ENCODE measurements around the gene ELOF1.
"Not testable (repeated sequence)": the region's sequence is repeated elsewhere in the genome, so short reads cannot be mapped to it uniquely, and the experiment has no call there.

ELOF1 gene

GRCh38 chr19:11558881-11559828 lies at the start of gene ELOF1:
ELOF1 (minus strand) TSS chr19:11559230; CDS start chr19:11554347, 4,883 bp downstream.
- peak; percentile 95 for DNase-seq

GRCh38 chr19:11606484-11606883 lies 47.5 kb upstream of the ELOF1 start:
- no peak for DNase-seq

GRCh38 chr19:11599704-11600103 lies 40.7 kb upstream of the ELOF1 start:
- not testable (repeated sequence) for DNase-seq

DNA sequence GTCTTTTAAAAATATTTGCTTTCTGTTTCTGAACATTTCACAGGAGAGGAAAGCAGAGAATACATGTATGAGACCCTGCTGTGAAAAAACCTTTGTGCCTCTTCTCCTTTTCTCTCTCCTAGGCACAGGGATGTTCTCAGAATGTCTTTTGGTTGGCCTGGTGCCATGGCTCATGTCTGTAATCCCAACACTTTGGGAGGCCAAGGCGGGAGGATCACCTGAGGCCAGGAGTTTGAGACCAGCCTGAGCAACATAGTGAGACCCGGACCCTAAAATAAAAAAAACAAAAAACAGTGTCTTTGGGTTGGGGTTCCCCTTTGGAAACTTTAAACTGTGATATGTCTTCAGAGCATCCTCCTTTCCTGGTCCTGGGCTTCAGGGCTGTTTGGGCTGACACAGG lies 39.7 kb upstream of the ELOF1 start:
- DNase-seq: no peak

DNA sequence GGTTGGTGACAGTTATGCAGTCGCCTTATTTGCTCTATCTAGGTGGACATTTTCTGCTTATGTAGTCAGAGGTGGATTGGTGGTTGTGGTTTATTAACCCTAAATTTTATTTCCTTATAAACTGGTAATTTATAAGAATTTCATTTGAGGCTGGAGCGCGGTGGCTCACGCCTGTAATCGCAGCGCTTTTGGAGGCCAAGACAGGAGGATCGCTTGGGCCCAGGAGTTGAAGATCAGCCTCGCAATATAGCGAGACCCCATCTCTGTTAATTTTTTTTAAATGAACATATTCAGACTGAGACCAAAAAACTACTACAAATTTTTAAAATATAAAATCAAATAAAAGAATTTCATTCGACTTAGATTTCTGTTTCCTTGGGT lies 39.1 kb upstream of the ELOF1 start:
- no peak for DNase-seq

GRCh38 chr19:11597202-11598102 lies 38.4 kb upstream of the ELOF1 start, which contains the start of gene ZNF627:
ZNF627 (plus strand) TSS chr19:11597483; CDS start chr19:11597628, 145 bp downstream.
- peak; percentile 98 for DNase-seq

DNA sequence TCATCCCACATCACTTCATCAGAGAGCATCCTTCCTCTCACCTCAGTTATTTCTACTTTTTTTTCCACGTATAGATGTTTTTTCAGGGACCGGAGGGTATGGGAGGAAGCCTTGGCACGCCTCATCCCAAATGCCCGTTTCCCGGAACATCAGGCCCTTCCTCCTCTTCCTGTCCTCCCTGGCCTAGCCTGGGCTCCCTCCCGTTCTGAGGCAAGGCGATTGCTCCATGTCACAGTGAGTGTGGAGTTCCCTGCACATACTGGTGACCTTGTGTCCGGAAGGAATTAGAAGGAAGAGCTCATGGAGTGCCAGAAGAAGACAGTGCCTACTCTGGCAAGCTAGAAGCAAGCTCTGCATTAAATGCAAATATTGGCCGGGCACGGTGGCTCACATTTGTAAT lies 37.1 kb upstream of the ELOF1 start:
- DNase-seq: no peak

DNA sequence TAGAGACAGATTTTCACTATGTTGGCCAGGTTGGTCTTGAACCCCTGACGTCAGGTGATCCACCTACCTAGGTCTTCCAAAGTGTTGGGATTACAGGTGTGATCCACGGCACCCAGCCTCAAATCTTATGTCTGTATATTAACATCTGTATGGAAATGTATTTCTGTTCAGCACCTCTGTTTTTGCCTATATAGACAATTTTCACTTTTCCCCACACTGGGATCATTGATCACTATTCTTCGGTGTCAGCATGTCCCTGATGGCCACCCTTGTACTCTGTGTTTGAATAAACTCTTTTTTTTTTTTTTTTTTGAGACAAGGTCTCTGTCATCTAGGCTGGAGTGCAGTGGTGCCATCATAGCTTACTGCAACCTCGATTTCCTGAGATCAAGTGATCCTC lies 35.1 kb upstream of the ELOF1 start:
- DNase-seq: no peak

- DNase-seq: no peak
These were observed 29.1 kb upstream of the ELOF1 start for GRCh38 chr19:11587975-11588631.

DNA sequence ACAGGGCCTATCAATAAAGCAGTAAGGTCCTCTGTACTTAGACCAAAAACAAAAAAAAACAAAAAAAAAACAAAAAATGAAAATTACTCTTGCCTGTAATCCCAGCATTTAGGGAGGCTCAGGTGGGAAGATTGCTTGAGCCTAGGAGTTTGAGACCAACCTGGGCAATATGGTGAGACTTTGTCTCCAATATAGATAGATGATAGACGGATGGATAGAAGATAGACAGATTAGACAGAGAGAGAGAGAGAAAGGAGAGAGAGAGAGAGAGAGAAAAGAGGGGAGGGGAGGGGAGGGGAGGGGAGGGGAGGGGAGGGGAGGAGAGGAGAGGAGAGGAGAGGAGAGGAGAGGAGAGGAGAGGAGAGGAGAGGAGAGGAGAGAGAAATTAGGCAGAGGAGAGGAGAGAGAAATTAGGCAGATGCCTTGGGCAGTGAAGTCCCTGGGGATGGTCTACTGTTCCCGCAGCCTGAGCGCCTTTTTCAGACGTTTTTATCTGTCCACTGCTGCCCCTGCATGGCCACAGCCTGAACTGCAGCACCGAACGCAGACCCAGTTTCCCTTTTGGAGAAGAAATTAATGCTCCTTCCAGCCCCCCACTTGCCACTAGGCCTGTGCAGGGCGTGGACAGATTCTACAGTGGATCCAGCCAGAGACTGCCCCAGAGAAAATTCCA lies 28.4 kb upstream of the ELOF1 start:
- DNase-seq: peak; percentile 90

GRCh38 chr19:11586331-11586730 lies 27.3 kb upstream of the ELOF1 start:
- DNase-seq: no peak

DNA sequence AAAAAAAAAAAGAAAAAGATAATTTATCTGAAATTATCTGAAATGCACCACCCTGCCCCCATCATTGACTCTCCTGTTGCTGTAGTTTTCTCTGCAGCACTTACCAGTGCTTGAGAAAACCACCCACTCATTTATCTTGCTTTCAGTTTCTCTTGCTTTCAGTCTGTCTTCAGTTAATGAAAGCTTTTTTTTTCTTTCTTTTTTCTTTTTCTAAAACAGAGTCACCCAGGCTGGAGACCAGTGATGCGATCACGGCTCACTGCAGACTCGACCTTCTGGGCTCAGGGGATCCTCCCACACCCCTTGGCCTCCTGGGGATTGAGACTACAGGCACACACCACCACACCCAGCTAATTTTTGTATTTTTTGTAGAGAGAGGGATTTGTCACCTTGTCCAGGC lies 22.7 kb upstream of the ELOF1 start:
- no peak for DNase-seq

DNA sequence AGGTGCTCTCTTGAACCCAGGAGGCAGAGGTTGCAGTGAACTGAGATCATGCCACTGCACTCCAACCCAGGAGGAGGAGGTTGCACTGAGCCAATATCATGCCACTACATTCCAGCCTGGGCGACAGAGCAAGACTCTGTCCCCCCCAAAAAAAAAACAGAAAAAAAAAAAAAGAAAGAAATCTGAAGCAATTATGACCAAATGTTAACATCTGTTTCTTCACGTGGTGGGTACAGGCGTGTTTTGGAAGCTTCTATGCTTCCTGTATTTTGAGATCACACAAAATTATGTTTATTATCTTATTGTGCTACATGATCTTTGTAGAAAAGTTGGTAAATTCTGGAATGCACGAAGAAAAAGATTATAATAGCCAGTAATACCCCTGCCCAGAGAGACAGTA lies 21.1 kb upstream of the ELOF1 start:
- DNase-seq: no peak

DNA sequence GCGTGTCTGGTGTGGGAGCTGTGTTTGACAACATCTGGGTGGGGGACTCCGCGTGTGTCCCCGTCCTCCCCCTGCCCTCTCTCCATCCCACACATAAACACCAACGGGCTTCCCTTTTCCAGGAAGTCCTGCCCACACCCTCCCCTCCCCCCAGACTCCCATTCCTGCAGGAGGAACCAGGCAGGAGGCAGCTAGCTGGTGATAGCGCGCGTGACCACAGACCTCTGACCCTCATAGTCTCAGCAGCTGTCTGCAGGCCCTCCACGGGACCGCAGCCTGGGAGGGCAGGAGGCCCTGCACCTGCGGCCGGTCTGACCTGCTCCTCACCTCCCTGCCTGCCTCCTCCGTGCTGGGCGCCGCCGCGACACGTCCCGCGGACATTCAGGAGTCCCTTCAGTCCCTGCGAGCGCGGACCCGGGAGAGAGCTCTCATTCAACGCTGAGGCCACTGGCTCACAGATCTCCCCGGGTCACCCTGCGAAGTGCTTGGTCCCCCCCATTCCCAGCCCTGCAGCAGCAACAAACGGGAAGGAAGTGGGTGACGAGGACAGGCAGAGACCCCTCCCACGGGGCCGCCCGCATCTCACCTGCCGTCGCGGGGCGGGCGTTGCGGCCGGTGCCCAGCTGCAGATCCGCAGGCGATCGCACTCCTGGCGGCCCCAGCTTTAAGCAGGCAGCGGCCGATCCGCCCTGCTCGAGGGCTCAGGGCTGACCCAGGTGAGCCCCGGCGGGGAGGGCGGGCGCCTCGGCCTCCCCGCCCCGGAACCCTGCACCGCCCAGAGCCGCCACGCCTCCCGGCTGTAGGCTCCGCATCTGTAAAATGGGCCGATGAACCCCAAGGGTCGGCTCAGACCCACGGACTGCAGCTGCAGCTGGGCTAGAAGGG lies 19.5 kb upstream of the ELOF1 start:
- peak; percentile 58 for DNase-seq

GRCh38 chr19:11577451-11578257 lies 18.6 kb upstream of the ELOF1 start, which contains the start of gene ACP5:
ACP5 (minus strand) TSS chr19:11577645; CDS start chr19:11577317, 328 bp downstream.
- DNase-seq: peak; percentile 63

DNA sequence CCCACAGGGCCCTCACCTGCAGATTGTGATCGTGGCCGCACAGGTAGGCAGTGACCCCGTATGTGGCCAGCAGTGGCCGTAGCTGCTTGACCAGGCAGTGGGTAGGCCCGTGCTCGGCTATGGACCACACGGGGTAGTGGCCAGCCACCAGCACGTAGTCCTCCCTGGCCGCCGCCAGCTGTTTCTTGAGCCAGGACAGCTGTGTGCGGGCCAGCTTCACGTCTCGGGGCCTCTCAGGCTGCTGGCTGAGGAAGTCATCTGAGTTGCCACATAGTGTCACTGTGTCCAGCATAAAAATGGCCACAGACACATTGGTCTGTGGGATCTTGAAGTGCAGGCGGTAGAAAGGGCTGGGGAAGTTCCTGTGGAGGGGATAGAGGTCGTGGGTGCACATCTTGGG lies 17.2 kb upstream of the ELOF1 start:
- DNase-seq: no peak

GRCh38 chr19:11574689-11575088 lies 15.7 kb upstream of the ELOF1 start:
- no peak for DNase-seq

DNA sequence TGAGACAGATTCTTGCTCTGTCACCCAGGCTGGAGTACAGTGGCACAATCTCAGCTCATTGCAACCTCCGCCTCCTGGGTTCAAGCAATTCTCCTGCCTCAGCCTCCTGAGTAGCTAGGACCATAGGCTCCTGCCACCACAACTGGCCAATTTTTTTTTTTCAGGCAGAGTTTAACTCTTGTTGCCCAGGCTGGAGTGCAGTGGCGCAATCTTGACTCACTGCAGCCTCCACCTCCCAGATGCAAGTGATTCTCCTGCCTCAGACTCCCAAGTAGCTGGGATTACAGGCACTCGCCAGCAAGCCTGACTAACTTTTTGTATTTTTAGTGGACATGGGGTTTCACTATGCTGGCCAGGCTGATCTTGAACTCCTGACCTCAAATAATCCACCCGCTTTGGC lies 14.7 kb upstream of the ELOF1 start:
- DNase-seq: not testable (repeated sequence)

- DNase-seq: not testable (repeated sequence)
These were observed 14.3 kb upstream of the ELOF1 start for GRCh38 chr19:11573354-11573753.

GRCh38 chr19:11570039-11570462 lies 11.0 kb upstream of the ELOF1 start:
- DNase-seq: peak; percentile 71

All from retina (tissue), 1 donor.